Heart left ventricle (tissue), 13 donors: ENCODE results near the gene RBM47.

Experiments used
- POLR2A ChIP-seq, 2 donors: fragments of 450-650 bp; IDR thresholded peaks; one replicate each; pipeline ENCODE4 v1.6.1; 2017; ENCODE audit warnings: antibody characterized with exemption in 2 of 2, mild to moderate bottlenecking in 2 of 2, moderate library complexity in 2 of 2
- TF ChIP-seq, protein P1 (sequence below), 12 donors: fragments of 200-600 bp; sonication (generic) in 4 of 12; IDR thresholded peaks; one replicate each; pipeline versions ENCODE4 v1.5.0 to v1.8.0; 2018 to 2022; ENCODE audit warnings: antibody characterized with exemption in 12 of 12, mild to moderate bottlenecking in 5 of 12
- donor health status: ischemic (EF 13 %, LVEDD 7.1; RV severe dilation, severe dysfunction).
- donor health status: DM: no; HTN: yes; CAD: no.
- donor health status: DM: no; HTN: no; CAD: no.
- donor health status: ischemic (EF 25% LVEDD 6.9; RV normal size, moderate dysfunction).
- donor health status: ischemic (EF 25% LVEDD 5.7; RV mildly dilated, moderate dysfunction).
- donor health status: ischemic (EF 35%, LVEDD 5.7; RV mildly dilated, moderate dysfunction).
- donor health status: nonischemic (EF 11% LVEDD 7.7; RV severe dilation, severe dysfunction).
- donor health status: DM: yes; HTN: yes; CAD: no.
- donor health status: PGD.
- donor health status: ischemic (EF 29% LVEDD 5.4; RV normal size, mild dysfunction).
- donor health status: nonischemic (EF 23%, LVEDD 6.1; RV moderate dilation, normal function).

DNA sequence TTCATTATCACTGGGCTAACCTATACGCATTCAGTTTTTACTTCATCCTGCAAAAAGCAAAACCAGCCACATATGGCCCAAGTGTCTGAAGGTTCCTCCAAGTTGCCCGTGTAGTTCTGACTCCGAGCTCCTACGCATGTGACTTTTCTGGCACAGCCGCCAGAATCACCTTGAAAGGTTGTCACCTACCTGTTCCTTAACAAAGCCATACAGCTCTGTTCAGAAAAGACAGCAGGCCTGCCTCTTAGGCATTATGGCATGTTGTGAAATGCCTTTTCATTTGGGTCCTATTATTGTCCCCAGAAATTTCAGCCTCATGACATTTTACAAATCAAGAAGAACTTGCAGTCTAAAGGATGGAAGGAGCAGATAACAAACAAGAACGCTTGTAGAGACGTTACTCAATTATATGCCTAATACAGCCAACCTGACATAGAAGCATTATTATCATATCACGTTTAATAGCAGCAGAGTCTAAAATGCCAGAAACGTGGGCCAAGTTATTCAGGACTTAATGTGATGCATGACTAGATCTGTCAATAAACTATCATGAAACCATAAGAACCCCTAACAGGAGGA lies 118.5 kb downstream of the RBM47 start:
- TF ChIP-seq, protein P1, sequence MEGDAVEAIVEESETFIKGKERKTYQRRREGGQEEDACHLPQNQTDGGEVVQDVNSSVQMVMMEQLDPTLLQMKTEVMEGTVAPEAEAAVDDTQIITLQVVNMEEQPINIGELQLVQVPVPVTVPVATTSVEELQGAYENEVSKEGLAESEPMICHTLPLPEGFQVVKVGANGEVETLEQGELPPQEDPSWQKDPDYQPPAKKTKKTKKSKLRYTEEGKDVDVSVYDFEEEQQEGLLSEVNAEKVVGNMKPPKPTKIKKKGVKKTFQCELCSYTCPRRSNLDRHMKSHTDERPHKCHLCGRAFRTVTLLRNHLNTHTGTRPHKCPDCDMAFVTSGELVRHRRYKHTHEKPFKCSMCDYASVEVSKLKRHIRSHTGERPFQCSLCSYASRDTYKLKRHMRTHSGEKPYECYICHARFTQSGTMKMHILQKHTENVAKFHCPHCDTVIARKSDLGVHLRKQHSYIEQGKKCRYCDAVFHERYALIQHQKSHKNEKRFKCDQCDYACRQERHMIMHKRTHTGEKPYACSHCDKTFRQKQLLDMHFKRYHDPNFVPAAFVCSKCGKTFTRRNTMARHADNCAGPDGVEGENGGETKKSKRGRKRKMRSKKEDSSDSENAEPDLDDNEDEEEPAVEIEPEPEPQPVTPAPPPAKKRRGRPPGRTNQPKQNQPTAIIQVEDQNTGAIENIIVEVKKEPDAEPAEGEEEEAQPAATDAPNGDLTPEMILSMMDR (IDR thresholded peaks at IDR 0.05) = no peak
- no peak for TF ChIP-seq POLR2A (IDR thresholded peaks at IDR 0.05)
